ENCODE data around the gene PCDHB11.
"Not testable (repeated sequence)": the region's sequence is repeated elsewhere in the genome, so short reads cannot be mapped to it uniquely, and the experiment has no call there.

The PCDHB11 gene

GRCh38 chr5:141184117-141184855 lies 15.1 kb upstream of the PCDHB11 start:
- DNase-seq = not testable (repeated sequence)

- no peak for DNase-seq
These were observed 12.4 kb upstream of the PCDHB11 start, which contains the start of gene PCDHB9 for GRCh38 chr5:141186897-141187512. Gene PCDHB9 (plus strand): TSS chr5:141187161. CDS start chr5:141187319, 158 bp downstream.

GRCh38 chr5:141188682-141189081 lies 10.7 kb upstream of the PCDHB11 start:
- not testable (repeated sequence) for DNase-seq

- DNase-seq = not testable (repeated sequence)
These were observed 10.3 kb upstream of the PCDHB11 start for GRCh38 chr5:141189131-141189530.

- DNase-seq = no peak
These were observed 7.2 kb upstream of the PCDHB11 start, which contains the start of gene PCDHB10 for GRCh38 chr5:141192110-141192725. Gene PCDHB10 (plus strand): TSS chr5:141192353. CDS start chr5:141192553, 200 bp downstream.

GRCh38 chr5:141194332-141194731 lies 5.1 kb upstream of the PCDHB11 start:
- DNase-seq = not testable (repeated sequence)

GRCh38 chr5:141196363-141196762 lies 3.1 kb upstream of the PCDHB11 start:
- no peak for DNase-seq

GRCh38 chr5:141201126-141201525 lies 1.7 kb downstream of the PCDHB11 start:
- DNase-seq = not testable (repeated sequence)

GRCh38 chr5:141201646-141202045 lies 2.2 kb downstream of the PCDHB11 start:
- not testable (repeated sequence) for DNase-seq

- no peak for DNase-seq
These were observed 9.1 kb downstream of the PCDHB11 start, which contains the start of gene PCDHB12 for GRCh38 chr5:141208478-141208877. Gene PCDHB12 (plus strand): TSS chr5:141208719. CDS start chr5:141208908, 189 bp downstream.

- not testable (repeated sequence) for DNase-seq
These were observed 10.9 kb downstream of the PCDHB11 start for GRCh38 chr5:141210281-141210680.

GRCh38 chr5:141210849-141211248 lies 11.4 kb downstream of the PCDHB11 start:
- DNase-seq = not testable (repeated sequence)

GRCh38 chr5:141213656-141214339 lies 14.4 kb downstream of the PCDHB11 start, which contains the start of gene PCDHB13:
Gene PCDHB13 (plus strand): TSS chr5:141213919. CDS start chr5:141214124, 205 bp downstream.
- peak; percentile 27 for DNase-seq

GRCh38 chr5:141214583-141214982 lies 15.2 kb downstream of the PCDHB11 start:
- not testable (repeated sequence) for DNase-seq

GRCh38 chr5:141215504-141215903 lies 16.1 kb downstream of the PCDHB11 start:
- DNase-seq = not testable (repeated sequence)

GRCh38 chr5:141216035-141216434 lies 16.6 kb downstream of the PCDHB11 start:
- DNase-seq = not testable (repeated sequence)

GRCh38 chr5:141223112-141223783 lies 23.8 kb downstream of the PCDHB11 start, which contains the start of gene PCDHB14:
Gene PCDHB14 (plus strand): TSS chr5:141223343. CDS start chr5:141223506, 163 bp downstream.
- no peak for DNase-seq

- not testable (repeated sequence) for DNase-seq
These were observed 25.4 kb downstream of the PCDHB11 start for GRCh38 chr5:141224844-141225243.

GRCh38 chr5:141225421-141225820 lies 26.0 kb downstream of the PCDHB11 start:
- DNase-seq = not testable (repeated sequence)

GRCh38 chr5:141234109-141234667 lies 34.8 kb downstream of the PCDHB11 start:
- peak; percentile 19 for DNase-seq

- not testable (repeated sequence) for DNase-seq
These were observed 36.5 kb downstream of the PCDHB11 start for GRCh38 chr5:141235922-141236321.

Measured in right kidney (tissue), 1 donor.